Measurements from ENCODE around the gene ZMPSTE24. TPM values are rescaled to one million over a fixed set of nuclear protein-coding genes. Genes with fewer than 3 reads are reported as not detected.

ZMPSTE24 gene
- total RNA-seq, 1 donor from 2014 or later, result 24.8 TPM

DNA sequence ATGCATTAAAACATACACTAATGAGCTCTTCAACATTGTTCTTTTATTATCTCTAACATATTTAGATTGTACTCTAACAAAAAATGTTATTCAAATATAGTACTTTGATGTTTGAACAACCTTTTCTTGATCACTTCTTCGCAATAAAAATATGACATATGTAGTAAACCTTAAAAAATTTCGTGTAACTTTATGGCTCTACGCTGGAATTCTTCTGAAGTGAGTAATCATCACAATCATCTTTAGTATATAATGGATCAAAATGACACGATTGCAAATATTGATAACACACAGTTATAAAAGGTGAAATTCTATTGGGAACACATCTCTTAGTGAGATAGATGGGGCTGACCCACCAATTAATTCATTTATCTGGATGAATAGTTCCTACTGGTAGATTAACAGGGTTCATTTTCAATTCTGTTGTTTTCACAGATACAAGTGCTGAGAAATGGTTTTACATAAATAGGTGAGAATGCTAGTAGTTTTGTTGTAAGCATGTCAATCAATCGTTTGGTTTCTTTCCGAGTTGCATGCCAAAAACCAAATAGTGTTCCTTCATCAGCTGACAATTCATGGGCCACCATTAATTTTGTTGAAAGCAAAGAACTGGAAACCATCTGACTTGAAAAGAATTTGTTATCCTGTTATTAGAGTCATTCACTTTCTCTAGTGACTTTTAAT lies 1.5 kb upstream of the ZMPSTE24 start:
- no peak for DNase-seq (ENCODE audit: low spot score)
- intact Hi-C loops (cut with DNase I), result loop anchor here (1.0 kb wide), 1 partner anchor 95 kb away; the partner anchor contains the start of gene RLF

DNA sequence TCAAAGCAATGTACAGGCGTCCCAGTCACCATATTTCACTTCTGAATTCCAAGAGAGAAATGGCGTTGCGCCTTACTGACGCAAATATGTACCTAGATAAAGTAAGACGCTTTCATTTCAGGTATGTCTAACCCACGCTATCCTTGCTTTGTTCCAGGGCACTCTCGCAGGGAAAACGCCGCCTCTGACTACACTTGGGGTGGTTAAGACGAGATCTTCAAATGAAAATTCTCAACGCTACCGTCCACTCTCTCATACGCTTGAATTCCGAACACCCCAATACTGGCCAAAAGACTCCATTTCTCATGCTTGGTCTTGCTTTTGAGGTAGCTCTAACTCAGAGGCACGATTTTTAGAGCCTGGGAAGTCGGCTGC lies 736 bp upstream of the ZMPSTE24 start:
- intact Hi-C loops (cut with DNase I), result loop anchor here (1.0 kb wide), 1 partner anchor 96 kb away; the partner anchor contains the start of gene RLF
- no peak for DNase-seq (ENCODE audit: low spot score)

DNA sequence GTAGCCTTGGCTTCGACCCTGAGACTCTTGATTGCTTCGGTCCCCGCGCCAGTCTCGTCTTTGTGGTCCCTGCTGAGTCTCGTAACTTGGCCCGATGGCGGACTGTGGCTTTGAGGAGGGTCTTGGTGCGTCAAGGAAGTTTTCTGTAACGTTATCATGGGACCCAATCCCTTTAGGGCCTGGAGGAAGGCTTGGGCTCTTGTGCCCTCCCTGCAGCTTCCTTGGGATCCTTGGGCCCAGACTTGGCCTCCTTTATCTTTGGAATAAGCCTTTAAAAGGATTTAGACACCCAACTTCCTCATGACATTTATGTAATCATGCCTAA lies 371 bp downstream of the ZMPSTE24 start:
- DNase-seq (ENCODE audit: low spot score), result no peak
- intact Hi-C loops (cut with DNase I), result no loop called here

DNA sequence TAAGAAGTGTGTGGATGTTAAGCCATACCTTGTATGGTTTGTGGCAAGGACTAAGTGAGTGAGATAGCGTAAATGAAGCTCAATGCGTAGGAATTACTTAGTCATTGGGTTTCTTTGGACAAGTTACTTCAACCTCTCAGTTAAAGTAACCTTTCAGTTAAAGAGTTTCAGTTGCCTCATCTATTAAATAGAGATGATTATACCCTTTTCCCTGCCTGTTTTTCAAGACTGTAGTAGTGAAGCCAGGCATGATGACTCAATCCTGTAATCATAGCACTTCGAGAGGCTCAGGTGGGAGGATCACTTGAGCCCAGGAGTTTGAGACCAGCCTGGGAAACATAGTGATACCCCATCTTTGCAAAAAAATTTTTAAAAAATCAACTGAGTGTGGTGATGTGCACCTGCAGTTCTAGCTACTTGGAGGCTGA lies 6.3 kb downstream of the ZMPSTE24 start:
- intact Hi-C loops (cut with DNase I), result no loop called here

DNA sequence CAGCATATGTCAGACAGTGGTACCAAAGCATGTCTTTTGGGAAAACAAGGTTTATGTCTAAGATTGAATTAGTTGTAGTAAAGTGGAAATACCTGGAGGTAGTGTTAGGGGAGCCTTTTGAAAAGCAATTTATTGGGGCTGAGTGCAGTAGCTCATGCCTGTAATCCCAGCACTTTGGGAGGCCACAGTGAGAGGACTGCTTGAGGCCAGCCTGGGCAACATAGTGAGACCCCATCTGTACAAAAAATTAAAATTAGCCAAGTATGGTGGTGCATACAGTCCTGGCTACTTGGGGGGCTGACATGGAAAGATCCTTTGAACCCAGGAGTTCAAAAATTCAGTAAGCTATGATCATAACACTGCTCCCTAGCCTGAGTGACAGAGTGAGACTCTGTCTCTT lies 7.3 kb downstream of the ZMPSTE24 start:
- DNase-seq (ENCODE audit: low spot score), result no peak
- intact Hi-C loops (cut with DNase I), result no loop called here

More for the DNA sequence above, 6.3 kb downstream of the ZMPSTE24 start:
- no peak for DNase-seq (ENCODE audit: low spot score)

DNA sequence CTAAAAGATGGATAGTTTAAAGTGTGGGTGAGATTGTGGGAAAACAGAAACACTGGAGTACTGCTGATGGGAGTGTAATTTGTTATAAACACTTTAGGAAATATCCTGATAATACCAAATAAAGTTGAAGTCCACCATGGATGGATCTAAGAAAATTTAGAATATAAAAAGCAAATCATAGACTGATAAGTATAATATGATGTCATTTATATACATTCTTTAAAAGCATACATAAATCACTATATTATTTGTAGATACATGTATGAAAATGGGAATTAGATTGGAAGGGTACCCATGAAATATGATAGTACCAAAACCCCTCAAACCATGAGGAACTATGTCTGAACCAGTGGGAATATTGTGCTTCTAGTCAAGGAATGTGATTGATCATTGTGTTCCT lies 7.9 kb downstream of the ZMPSTE24 start:
- no peak for DNase-seq (ENCODE audit: low spot score)
- intact Hi-C loops (cut with DNase I), result no loop called here

DNA sequence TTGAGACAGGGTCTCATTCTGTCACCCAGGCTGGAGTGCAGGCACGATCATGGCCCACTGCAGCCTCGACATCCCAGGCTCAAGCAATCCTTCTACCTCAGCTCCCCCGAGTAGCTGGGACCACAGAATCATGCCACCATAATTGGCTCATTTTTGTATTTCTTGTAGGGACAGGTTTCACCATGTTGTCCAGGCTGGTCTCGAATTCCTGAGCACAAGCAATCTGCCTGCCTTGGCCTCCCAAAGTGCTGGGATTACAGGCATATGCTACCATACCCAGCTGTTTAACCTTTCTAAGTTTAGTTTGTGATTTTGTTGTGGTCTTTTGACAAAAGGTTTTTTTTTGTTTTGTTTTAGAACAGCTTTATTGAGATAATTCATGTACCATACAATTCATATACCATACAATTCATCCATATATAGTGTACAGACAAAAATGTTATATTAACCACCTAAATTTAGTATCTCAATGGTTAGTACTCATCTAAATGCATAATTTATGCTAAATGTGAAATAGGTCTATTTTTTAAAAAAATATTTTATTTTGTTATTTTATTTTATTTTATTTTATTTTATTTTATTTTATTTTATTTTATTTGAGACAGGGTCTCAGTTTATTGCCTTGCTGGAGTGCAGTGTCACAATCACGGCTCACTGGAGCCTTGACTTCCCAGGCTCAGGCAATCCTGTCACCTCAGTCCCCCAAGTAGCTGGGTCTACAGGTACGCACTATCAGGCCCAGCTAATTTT lies 8.9 kb downstream of the ZMPSTE24 start:
- no peak for DNase-seq (ENCODE audit: low spot score)
- intact Hi-C loops (cut with DNase I), result no loop called here

DNA sequence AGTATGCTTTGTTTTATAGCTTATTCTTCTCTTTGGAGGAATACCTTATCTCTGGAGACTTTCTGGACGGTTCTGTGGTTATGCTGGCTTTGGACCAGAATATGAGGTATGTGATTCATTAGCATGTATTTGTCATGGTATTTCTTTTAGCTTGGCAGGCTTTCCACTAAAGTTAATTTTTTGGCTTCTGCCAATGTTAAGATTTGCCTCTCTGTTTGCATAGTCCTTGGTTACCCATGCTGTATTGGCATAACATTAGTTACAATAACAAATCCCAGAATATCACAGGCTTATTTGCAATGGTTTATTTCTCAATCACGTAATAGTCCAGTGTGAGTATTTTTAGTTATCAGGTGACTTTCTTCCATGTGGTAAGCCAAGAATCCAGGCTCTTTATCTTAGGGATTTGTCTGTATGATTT lies 9.7 kb downstream of the ZMPSTE24 start:
- DNase-seq (ENCODE audit: low spot score), result no peak
- intact Hi-C loops (cut with DNase I), result no loop called here

DNA sequence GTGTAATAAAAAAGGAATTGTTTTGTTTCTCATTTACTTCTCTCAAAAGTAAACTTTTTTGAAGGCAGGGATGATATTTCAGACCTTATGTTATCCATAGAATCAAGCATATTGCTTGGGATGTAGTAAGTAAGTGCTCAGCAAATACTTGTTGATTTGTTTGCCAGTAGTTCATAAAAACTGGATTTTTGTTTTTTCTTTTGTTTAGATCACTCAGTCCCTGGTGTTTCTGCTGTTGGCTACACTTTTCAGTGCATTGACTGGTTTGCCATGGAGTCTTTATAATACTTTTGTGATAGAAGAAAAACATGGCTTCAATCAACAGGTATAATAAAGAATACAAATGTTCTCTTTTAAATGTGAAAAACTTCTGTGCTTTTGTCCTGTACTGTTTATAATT lies 10.2 kb downstream of the ZMPSTE24 start:
- intact Hi-C loops (cut with DNase I), result no loop called here
- no peak for DNase-seq (ENCODE audit: low spot score)

DNA sequence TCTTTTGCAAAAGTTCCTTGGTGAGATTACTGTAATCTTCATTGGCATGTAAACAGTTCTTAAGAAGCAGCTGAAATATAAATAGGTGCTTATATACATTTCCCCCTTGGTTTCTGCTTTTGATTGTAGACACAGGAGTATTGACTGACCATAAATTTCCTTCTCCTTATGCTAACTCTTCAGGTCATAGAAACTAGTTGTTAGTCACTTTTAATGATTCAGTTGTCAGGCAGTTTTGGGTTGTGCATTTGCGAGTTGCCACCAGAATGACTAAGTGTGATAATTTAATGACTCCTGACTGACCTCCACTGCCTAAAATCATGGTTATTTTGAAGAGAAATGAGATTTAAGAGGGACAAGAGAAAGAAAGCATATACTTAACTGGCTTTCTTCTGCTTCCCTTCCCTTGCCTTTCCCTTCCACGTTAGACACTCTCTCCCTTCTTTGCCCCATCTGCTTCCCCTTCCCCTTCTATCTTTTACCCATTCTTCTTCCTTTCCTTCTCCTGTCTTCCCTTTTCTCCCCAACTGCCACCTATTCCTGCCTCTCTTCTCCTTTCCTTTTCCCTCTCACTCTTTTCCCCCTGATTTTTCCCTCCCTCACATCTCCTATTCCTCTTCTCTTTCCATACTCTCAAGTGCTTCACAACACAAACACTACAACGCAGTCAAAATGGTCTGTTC lies 12.3 kb downstream of the ZMPSTE24 start:
- intact Hi-C loops (cut with DNase I), result no loop called here
- DNase-seq (ENCODE audit: low spot score), result no peak

DNA sequence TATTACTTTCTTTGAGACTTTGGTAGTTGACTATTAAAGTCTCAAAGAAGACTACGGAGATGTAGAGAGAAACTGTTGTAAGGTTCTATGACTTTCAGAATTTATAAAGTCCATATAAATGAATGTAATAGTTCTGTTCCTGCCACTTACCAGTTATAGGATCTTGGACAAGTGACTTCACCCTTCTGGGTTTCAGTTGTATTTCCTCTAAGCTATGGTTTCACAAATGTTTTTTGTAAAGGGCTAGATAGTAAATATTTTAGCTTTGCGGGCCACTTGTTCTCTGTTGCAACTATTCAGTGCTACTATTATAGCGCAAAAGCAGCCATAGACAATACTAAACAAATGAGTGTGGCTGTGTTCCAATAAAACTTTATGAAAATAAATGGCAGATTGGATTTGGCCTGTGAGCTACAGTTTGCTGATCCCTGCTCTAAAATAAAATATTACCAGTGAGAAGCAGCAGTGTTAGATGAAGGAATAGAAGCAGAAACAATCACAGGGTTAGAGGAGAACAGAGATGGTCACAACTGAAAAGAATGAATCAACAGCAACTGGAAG lies 14.7 kb downstream of the ZMPSTE24 start:
- intact Hi-C loops (cut with DNase I), result no loop called here
- DNase-seq (ENCODE audit: low spot score), result no peak

DNA sequence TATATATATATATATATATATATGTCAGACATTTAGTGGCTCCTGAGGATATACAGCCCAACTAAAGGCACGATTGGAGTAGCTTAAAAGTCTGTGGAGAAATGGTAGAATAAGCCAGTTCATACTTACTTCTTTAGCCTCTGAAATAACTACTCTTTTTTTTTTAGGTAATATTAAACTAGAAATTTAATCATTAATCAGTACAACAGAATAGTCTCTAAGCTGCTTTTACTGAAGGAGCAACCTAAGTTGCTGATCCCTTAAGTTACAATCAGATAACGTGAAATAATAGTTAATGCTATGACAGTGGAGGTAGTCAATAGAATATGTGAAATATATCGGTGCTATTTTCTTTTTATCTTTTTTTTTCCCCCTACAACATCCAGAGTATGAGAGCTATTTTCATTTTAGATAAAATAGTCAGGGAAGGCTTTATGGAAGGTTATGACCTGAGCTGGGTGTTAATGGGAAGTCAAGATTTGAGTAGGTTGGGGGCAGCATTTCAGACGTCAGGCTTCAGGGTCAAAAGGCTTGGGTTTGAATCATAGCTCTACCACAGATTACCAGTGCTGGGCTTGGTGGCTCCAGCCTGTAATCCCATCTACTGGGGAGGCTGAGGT lies 15.6 kb downstream of the ZMPSTE24 start:
- no peak for DNase-seq (ENCODE audit: low spot score)
- intact Hi-C loops (cut with DNase I), result no loop called here

DNA sequence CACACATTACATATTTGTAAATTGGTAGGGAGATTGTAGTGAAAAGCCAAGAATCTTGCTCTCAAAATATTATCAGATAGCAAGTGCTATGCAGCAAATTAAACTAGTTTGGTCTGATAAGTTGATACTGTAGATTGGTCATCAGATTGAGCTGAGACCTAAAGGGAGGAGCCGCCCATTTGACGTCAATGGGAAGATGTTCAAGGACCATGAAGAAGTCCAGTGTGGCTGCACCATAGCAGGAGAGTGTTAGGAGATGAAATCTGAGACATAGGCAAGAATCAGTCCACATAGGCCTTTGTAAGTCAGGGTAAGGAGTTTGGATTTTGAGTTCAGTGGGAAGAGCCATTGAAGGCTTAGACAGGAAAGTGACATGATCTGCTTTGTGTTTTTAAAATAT lies 16.3 kb downstream of the ZMPSTE24 start:
- intact Hi-C loops (cut with DNase I), result no loop called here

DNA sequence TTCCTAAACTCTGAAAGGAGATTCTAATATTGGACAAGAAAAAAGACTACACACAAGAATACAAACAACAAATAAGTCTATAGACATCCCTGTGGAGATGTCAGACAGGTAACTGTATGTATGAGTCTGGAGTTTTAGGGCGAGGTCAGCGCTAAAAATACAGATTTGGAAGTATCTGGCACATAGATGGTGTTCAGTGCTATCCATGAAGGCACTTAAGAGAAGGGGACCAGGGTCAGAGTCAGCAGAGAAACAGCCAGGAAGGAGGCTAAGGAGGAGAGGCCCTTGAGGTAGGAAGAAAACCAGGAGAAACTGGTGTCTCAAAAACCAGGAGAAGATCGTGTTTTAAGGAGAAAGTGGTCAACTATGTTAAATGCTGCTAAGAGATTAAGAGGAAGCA lies 18.1 kb downstream of the ZMPSTE24 start:
- intact Hi-C loops (cut with DNase I), result no loop called here
- no peak for DNase-seq (ENCODE audit: low spot score)

More for the DNA sequence above, 16.3 kb downstream of the ZMPSTE24 start:
- DNase-seq (ENCODE audit: low spot score), result no peak

DNA sequence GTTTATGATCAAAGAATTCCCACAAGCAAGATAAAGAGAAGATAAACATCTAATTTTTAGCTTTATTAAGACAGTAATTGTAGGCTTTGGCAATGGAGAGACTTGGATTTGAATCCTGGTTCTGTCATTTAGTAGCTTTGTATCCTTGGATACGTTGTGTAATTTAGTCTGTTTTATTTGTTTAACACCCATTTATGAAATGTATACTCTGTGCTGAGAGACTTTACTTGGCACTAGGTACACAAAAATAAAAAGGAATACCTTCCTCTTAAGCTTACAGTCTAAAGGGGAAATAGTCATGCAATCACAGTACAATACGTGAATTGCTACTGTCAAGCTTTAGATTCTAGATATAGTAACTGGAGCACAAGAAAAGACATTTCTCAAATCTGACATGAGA lies 23.8 kb downstream of the ZMPSTE24 start:
- DNase-seq (ENCODE audit: low spot score), result no peak
- intact Hi-C loops (cut with DNase I), result no loop called here

DNA sequence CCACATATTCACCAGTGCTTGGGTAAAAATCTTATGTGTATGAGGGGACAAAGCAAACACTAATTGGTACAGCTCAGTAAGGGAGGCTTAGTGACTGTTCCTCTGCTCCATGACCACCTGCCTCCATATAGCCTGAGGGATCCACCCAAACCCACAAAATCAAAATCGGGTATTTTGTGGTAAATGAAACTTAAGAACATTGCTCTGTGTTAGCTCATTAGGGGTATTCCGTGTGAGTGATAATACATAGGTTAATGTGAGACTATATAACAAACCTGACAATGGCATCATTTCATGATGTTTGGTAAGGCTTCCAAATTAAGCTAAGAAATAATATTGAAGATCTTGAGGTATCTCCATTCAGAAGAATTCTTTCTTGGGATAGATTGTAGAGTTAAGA lies 33.3 kb downstream of the ZMPSTE24 start:
- intact Hi-C loops (cut with DNase I), result no loop called here

DNA sequence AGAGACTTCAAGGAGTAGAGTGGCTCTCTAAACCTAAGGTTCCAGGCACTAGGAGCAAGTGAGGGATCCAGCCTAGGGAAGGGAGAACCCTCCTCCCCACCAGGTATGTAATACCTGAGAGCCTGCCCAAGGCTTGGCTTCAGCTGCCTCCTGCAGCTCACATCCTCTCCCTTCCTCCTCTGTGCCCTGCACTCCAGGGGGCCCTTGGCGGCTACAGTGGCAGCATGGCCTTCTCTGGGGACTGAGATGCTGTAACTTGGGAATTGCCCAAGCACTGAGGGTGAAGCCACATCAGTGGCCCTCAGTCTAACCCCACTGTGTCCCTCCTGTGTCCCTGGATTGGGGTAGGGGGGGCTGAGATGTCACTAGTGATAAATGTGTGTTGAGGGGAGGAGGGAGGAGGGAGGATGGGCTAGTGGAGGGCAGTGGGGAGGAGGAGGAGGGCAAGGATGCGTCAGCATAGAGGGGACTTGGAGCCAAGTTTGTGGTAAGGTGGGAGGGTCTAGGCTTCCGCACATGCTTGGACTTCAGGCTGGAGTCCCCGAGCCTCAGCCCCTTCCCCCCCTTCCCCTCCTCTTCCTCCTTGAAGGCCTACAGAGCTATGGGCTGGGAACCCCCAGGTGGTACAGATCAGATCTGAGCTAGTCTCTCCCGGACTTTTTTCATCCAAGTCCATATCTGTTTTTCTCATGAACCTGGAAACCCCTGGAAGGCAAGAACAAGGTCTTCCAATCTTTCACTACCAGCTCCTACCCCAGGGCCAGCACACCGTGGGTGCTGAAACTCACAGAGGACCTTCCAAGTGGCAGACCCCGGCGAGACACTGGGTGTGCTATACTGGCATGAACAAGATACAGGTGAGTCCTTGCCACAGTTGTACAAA lies 41.6 kb downstream of the ZMPSTE24 start:
- no peak for DNase-seq (ENCODE audit: low spot score)
- intact Hi-C loops (cut with DNase I), result no loop called here

More for the DNA sequence above, 33.3 kb downstream of the ZMPSTE24 start:
- DNase-seq (ENCODE audit: low spot score), result no peak

DNA sequence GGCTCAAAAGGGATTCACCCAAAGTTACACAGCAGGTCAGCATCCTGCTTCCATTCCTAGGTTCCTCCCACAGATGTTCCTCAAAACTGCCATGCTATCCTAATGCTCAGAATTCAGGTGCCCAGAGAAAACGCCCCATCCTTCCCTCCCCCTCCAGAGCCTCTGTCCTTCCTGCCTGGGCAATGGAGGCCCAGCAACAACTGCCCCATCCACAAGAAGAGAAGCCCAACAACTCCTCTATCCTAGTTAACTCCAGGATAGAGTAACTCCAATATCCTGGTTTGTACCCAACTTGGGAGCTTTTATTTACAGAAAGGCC lies 42.2 kb downstream of the ZMPSTE24 start:
- intact Hi-C loops (cut with DNase I), result no loop called here
- DNase-seq (ENCODE audit: low spot score), result no peak

DNA sequence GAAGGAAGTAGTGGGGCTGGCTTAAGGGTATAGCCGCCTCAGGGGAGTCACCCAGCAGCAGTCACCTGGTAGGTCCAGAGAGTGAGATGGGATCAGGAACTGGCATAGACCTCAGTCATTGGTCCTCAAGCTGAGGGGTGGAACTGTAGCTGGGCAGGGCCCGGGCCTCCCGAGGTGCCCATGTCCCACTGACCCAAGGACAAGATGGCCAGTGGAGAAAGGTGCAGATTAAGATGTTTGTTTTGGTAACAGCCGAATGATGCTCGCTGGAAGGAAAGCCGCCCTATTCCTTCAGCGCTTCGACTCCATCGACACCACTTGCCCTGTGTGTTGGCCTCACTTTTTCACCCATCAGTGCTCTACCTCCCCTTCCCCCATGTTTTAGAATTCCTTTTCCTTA lies 42.6 kb downstream of the ZMPSTE24 start:
- intact Hi-C loops (cut with DNase I), result no loop called here

More for the DNA sequence above, 42.6 kb downstream of the ZMPSTE24 start:
- no peak for DNase-seq (ENCODE audit: low spot score)
